ENCODE data around the gene PRR13. TPM values are rescaled to one million over a fixed set of nuclear protein-coding genes. Genes with fewer than 3 reads are reported as not detected.
"Not testable (repeated sequence)": the region's sequence is repeated elsewhere in the genome, so short reads cannot be mapped to it uniquely, and the experiment has no call there.

Gene PRR13
- 60.0 and 64.4 TPM in 2 replicates for total RNA-seq

GRCh38 chr12:53441040-53441833, at the start of gene PRR13:
PRR13 (plus strand) TSS chr12:53441734; CDS start chr12:53442715, 981 bp downstream.
- DNase-seq (ENCODE audit: low read depth), result peak; percentile 100
- H3K4me3 ChIP-seq (ENCODE audit: low read depth, low read length), result peak within 1 kb of the TSS; percentile 98
- TF ChIP-seq CTCF (IDR thresholded peaks at IDR 0.05; ENCODE audit: insufficient read depth, low read depth, low read length), result no peak

GRCh38 chr12:53399896-53400295, 41.6 kb upstream of the PRR13 start:
- no peak for DNase-seq (ENCODE audit: low read depth)
- H3K4me3 ChIP-seq (ENCODE audit: low read depth, low read length), result no peak overlapping the region
- no peak for TF ChIP-seq CTCF (IDR thresholded peaks at IDR 0.05; ENCODE audit: insufficient read depth, low read depth, low read length)

GRCh38 chr12:53402351-53402750, 39.2 kb upstream of the PRR13 start:
- not testable (repeated sequence) for H3K4me3 ChIP-seq (ENCODE audit: low read depth, low read length); DNase-seq (ENCODE audit: low read depth)

- DNase-seq (ENCODE audit: low read depth), result no peak
- no peak overlapping the region for H3K4me3 ChIP-seq (ENCODE audit: low read depth, low read length)
- TF ChIP-seq CTCF (IDR thresholded peaks at IDR 0.05; ENCODE audit: insufficient read depth, low read depth, low read length), result no peak
Observed at GRCh38 chr12:53402871-53403270, 38.7 kb upstream of the PRR13 start.

- TF ChIP-seq CTCF (IDR thresholded peaks at IDR 0.05; ENCODE audit: insufficient read depth, low read depth, low read length), result no peak
- no peak for DNase-seq (ENCODE audit: low read depth)
- no peak overlapping the region for H3K4me3 ChIP-seq (ENCODE audit: low read depth, low read length)
Observed at GRCh38 chr12:53410951-53411350, 30.6 kb upstream of the PRR13 start.

GRCh38 chr12:53413485-53414204, 27.9 kb upstream of the PRR13 start:
- no peak for DNase-seq (ENCODE audit: low read depth)
- no peak overlapping the region for H3K4me3 ChIP-seq (ENCODE audit: low read depth, low read length)
- no peak for TF ChIP-seq CTCF (IDR thresholded peaks at IDR 0.05; ENCODE audit: insufficient read depth, low read depth, low read length)

GRCh38 chr12:53414756-53415417, 26.6 kb upstream of the PRR13 start:
- H3K4me3 ChIP-seq (ENCODE audit: low read depth, low read length), result no peak overlapping the region
- TF ChIP-seq CTCF (IDR thresholded peaks at IDR 0.05; ENCODE audit: insufficient read depth, low read depth, low read length), result no peak
- DNase-seq (ENCODE audit: low read depth), result peak; percentile 72

- H3K4me3 ChIP-seq (ENCODE audit: low read depth, low read length), result not testable (repeated sequence)
- DNase-seq (ENCODE audit: low read depth), result peak; percentile 44
Observed at GRCh38 chr12:53415752-53416389, 25.7 kb upstream of the PRR13 start.

- DNase-seq (ENCODE audit: low read depth); H3K4me3 ChIP-seq (ENCODE audit: low read depth, low read length): not testable (repeated sequence)
Observed at GRCh38 chr12:53417291-53417816, 24.2 kb upstream of the PRR13 start.

Measured in fibroblast of villous mesenchyme (primary cell).